ENCODE measurements around the gene MPC2.
A peak's percentile ranks its signal among the peaks of the same experiment; 100 is the strongest.

The MPC2 gene

DNA sequence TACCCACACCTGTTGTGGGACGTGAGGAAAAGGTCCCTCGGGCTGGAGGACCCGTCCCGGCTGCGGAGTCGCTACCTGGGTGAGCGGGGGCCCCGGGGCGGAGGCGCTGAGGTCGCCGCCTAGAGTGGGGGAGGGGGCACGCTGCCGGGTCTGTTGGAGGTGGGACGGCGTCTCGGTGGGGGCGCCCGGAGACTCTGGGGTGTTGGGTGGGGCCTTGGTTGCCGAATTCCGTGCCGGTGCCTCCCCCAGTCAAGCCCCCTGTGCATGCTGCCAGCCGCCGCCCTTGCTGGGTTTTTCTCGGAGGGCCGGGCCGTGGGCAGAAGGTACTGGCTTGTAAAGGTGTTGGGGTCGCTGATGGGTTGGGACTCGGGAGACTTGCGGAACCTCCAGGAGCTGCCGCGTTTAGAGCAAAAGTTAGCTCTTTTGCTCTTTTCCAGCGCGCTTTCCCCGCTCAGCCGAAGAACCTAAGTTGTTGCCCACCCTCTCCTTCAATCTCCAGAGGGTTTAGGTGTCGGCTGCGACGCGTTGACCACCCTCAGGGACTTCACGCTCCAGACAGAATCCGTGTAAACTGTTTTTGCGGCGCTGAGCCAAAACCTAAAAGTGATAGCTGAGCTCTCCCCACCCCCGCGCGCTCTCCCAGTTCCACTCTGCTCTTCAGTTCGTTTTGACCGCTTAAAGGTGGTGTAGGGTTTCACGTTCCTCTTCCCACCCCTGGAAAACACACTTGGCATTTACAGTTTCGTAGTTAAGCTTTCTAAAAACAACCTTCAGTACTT lies at the start of gene MPC2:
Gene MPC2 (minus strand): TSS at position 143 of the 779 bp plus-strand sequence. CDS start 1,231 bp downstream, outside the sequence.
- DNase-seq = peak; percentile 21 to 24

- DNase-seq = no peak
These were observed 48.1 kb upstream of the MPC2 start for GRCh38 chr1:167984886-167985489.

- no peak for DNase-seq
These were observed 47.0 kb upstream of the MPC2 start for GRCh38 chr1:167983797-167984420.

DNA sequence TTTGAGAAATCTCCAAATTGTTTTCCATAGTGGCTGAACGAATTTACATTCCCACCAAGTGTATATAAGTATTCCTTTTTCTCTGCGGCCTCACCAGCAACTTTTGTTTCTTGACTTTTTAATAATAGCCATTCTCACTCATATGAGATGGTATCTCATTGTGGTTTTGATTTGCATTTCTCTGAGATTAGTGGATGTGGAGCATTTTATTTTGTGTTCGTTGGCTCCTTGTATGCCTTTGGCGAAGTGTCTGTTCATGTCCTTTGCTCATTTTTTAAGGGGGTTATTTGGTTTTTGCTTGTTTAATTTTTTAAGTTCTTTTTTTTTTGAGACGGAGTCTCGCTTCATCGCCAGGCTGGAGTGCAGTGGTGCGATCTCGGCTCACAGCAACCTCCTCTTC lies 45.1 kb upstream of the MPC2 start:
- no peak for DNase-seq

DNA sequence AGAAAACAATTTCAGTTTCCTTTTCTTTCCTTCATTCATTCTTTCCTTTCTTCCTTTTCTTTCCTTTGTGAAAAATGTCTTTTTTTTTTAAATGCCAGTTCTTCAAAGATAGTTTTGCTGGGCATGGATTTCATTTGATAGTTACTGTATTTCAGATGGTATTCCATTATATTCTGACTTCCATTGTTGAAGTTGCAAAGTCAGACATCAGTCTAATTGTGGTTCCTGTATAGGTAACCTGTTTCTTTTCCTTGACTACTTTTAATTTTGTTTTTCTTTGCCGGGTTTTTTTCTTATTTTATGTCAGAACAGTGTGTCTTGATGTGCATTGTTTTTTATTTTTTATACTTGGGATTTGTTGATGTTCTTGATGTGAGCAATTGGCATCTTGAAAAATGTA lies 40.4 kb upstream of the MPC2 start:
- no peak for DNase-seq

GRCh38 chr1:167974698-167975097 lies 37.8 kb upstream of the MPC2 start:
- no peak for DNase-seq

DNA sequence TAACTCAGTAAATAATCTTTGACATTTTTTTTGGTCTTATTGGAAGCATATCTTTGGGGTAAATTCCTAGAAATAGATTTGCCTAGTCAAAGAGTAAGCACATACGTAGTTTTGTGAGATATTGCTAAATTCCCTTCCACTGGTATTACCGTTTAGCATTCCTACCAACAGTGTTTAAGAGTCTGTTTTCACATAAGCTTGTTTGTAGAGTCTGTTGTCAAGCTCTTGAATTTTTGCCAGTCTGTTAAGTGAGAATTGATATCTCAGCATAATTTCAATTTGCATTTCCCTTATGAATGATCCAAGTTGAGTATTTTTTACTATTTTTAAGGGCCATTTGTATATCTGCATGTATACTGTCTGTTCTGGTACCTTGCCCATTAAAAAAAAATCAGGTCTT lies 37.0 kb upstream of the MPC2 start:
- no peak for DNase-seq

GRCh38 chr1:167968569-167968968 lies 31.7 kb upstream of the MPC2 start:
- no peak for DNase-seq

DNA sequence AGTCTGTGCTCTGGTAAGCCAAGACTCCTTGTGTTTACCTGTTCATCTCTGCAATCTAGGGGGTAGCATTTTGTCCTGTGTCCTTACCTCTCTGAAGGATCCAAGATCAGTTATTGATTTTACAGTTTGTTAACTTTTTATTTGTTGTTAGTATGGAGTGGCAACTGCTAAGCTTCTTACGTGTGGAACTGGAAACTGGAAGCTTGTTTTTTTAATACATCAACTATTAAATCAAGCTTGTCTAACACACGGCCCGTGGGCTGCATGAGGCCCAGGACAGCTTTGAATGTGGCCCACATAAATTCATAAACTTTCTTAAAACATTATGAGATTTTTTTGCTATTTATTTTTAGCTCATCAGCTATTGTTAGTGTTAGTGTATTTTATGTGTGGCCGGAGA lies 29.2 kb upstream of the MPC2 start:
- no peak for DNase-seq

DNA sequence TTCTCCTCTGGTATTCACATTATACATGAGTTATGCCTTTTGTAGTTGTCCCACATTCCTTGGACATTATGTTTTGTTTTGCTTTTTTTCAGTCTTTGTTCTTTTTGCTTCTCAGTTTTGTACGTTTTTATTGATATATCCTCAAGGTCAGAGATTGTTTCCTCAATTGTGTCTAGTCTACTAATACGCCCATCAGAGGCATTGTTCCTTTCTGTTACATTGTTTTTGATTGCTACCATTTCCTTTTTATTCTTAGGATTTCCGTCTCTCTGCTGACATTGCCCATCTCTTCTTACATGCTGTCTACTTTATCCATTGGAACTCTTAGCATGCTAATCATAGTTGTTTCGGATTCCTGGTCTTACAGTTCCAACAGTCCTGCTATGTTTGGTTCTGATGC lies 27.8 kb upstream of the MPC2 start:
- DNase-seq = no peak

DNA sequence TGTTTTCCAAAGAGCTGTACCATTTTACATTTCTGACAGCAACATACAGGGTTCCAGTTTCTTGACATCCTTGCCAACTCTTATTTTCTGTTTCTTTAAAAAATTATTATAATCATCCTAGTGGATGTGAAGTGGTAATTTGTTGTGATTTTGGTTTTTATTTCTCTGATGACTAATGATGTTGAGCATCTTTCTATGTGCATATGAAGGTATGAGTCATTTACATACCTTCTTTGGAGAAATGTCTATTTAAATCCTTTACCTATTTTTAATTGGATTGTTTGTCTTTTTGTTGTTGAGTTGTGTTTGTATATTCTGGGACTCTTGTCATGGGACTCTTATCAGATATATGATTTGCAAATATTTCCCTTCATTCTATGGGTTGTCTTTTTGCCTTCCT lies 20.8 kb upstream of the MPC2 start:
- DNase-seq = no peak

DNA sequence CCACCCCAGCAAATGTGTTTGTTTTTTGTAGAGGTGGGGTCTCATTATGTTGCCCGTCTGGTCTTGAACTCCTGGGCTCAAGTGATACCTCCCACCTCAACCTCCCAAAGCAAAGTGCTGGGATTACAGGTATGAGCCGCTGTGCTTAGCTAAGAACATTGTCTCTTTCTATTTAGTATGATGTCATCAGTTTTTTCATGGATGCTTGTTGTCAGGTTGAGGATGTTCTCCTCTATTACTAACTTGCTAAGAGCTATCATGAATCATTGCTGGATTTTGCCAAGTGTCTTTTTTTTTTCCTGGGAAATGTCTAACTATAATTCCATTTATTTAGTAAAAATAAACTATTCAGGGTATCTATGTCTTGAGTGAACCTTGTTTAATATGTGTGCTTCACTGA lies 19.0 kb upstream of the MPC2 start:
- no peak for DNase-seq

DNA sequence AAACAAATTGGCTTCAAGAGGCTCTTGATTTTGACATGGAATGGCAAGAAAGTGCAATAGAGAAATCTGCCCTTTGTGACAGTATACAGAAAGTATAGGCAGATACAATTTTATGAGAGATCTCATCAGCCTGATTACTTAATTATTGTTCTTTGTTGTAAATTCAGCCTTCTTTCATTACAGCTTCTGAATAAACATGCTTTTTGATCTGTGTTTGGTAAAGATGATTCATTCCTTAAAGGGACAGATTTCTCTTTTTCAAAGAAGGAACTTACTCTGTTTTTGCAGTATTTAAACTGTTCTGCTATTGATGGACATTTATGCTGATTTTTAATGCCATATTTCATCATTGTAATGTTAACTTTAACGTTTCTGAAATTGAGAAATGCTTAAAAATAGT lies 13.7 kb upstream of the MPC2 start:
- DNase-seq = no peak

- DNase-seq = no peak
These were observed 12.9 kb upstream of the MPC2 start for GRCh38 chr1:167949785-167950184.

GRCh38 chr1:167947733-167948132 lies 10.9 kb upstream of the MPC2 start:
- no peak for DNase-seq

DNA sequence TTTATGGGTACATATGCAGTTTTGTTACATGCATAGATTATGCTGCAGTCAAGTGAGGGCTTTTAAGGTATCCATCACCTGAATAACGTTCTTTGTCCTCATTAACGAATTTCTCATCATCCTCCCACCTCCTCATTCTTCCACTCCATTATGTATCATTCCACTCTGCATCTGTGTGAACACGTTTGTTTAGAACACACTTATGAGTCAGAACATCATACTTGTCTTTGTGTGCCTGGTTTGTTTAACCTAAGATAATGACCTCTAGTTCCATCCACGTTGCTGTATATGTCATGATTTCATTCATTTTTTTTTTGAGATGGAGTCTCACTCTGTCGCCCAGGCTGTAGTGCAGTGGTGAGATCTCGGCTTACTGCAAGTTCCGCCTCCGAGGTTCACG lies 6.7 kb upstream of the MPC2 start:
- no peak for DNase-seq

- no peak for DNase-seq
These were observed 3.4 kb upstream of the MPC2 start for GRCh38 chr1:167940264-167940663.

DNA sequence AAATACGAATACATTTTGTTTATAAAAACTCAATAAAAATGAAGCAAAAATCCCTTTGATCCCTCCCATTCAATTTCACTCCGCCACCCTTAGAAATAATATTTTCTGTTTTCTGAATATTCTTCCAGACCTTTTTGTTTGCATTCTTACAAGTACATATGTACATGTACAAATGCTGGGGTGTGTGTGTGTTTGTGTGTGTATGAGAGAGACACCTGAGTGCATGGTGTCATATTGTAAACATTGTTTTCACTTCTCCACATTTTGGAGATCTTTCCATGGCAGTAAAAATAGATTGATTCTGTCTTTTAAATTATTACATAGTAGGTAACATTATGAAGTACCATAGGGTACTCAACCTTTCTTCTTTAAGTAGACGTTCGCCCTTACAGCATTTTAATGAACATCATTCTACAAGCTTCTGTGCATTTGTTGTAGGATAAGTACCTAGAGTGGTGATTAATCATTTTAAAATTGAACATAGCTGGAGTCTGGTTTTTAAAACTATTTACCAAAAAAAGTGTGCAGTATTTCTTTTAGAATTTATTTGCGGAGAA lies 1.3 kb upstream of the MPC2 start:
- no peak for DNase-seq

- DNase-seq = no peak
These were observed 788 bp upstream of the MPC2 start for GRCh38 chr1:167937709-167938010.

GRCh38 chr1:167936068-167936929 lies 573 bp downstream of the MPC2 start, which contains the start of gene DCAF6:
Gene DCAF6 (plus strand): TSS chr1:167936683. CDS start chr1:167936912, 229 bp downstream.
- peak; percentile 94 to 96 for DNase-seq

DNA sequence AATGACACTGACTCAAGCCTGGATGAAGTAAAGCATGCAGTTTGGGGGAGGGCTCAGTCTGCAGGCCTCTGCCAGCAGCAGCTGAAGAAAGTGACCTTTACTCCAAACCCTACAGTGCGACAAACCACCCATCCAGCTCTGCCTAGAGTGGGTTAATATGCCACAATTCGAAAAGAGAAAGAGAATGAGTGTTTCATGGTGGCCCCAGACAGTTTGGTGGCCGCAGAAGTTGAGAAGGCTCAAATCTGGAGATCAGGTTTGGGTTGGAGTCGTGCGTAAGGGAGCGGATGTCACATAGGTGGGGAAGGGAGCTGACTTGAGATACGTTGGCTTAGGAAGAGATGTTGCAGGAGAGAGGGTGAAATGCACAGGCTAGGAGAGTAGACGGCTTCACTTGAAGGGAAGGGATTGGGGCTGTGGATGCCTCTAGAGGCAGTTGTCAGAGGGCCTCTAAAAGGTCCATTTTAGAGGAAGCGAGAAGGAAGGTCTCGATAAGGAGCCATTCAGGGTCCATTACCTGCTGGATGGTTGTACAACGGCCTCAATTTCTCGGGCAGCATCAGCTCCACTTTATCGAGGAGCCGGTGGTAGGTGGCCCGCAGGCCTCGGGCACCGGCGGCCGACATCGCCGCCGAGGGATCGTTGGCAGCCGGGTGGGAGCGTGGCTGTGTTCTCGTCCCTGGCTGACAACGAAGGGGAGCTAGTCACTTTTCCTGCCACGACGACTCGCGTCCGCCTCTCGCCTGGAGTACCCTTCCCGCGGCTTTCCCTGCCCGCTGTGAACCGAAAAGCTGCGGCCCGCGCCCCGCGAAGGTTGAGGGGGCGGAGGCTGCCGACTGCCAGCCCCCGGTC lies 1.4 kb downstream of the MPC2 start:
- DNase-seq = no peak
